SJSA1 (cell line): ENCODE results near the gene NISCH. TPM values are rescaled to one million over a fixed set of nuclear protein-coding genes. Genes with fewer than 3 reads are reported as not detected.

Experiments
- DNase-seq, 2 experiments: peaks; one replicate each; pipeline ENCODE4 v3.0.0-alpha.2; 2015 to 2020; ENCODE audit warnings: low spot score in 2 of 2, low read depth in 1 of 2
- H3K27ac ChIP-seq: fragments of 250-450 bp; sonication (Bioruptor Pico); 2 replicates; pipeline ENCODE4 v1.5.1; 2020; ENCODE audit warnings: mild to moderate bottlenecking, moderate library complexity
- H3K27me3 ChIP-seq: fragments of 250-450 bp; sonication (Bioruptor Pico); replicated peaks from 2 replicates; pipeline ENCODE4 v1.5.1; 2020; ENCODE audit warnings: mild to moderate bottlenecking, moderate library complexity
- H3K36me3 ChIP-seq: fragments of 250-450 bp; sonication (Bioruptor Pico); 2 replicates; pipeline ENCODE4 v1.5.1; 2020; ENCODE audit warnings: mild to moderate bottlenecking
- H3K4me1 ChIP-seq: fragments of 250-450 bp; sonication (Bioruptor Pico); replicated peaks from 2 replicates; pipeline ENCODE4 v1.6.1; 2021; ENCODE audit warnings: mild to moderate bottlenecking
- H3K4me3 ChIP-seq: fragments of 250-450 bp; sonication (Bioruptor Pico); 2 replicates; pipeline ENCODE4 v1.5.1; 2020; ENCODE audit warnings: mild to moderate bottlenecking
- H3K9me3 ChIP-seq: fragments of 250-450 bp; sonication (Bioruptor Pico); replicated peaks from 2 replicates; pipeline ENCODE4 v1.5.1; 2020; ENCODE audit warnings: mild to moderate bottlenecking
- total RNA-seq: library from RNA; depleted of rRNA; stranded (reverse); fragments of >200 nt; shearing (Covaris generic); gene quantifications from 2 replicates; pipeline ENCODE4 v1.2.3, GENCODE V29; 2014

Gene NISCH
- total RNA-seq, 1 experiment from 2014 or later, result 22.4 TPM

DNA sequence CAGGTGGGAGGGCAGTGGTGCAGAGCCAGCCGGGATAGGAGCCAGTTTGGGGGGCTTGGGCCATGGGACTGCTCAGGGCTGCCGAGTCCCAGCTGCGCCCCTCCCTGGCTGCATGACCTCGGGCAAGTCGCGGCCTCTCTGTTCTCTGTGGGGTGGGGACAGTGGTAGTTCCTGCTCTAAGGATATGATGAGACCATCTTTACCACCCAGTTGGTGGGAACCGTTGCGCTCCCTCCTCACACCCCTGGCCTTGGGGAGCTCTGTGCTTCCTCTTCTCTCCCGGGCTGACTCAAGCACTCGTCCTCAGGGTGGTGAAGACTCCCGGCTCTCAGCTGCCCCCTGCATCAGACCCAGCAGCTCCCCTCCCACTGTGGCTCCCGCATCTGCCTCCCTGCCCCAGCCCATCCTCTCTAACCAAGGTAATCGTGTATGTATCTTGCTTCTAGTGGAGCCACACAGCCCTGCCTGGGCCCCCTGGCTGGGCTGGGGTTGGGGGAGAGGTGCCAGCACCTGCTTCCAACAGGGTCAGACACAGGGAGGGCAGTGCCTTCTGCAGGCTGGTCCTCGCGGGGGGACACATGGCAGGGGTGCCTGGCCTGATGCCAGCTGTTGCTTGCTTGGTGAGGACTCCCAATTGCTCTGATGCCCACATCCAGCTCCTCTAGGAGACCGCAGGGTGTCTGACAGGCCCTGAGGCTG, 24.6 kb downstream of the NISCH start:
- no peak overlapping the region for H3K27ac ChIP-seq
- H3K36me3 ChIP-seq, result peaks cover 93% of the 10 kb centered on the region
- H3K27me3 ChIP-seq, result no peaks in the 10 kb centered on the region
- H3K4me1 ChIP-seq, result peaks cover 14% of the 10 kb centered on the region
- no peak overlapping the region for H3K4me3 ChIP-seq
- H3K9me3 ChIP-seq, result no peaks in the 10 kb centered on the region
- DNase-seq, result no peak

GRCh38 chr3:52480768-52481715, 25.6 kb downstream of the NISCH start:
- Histone ChIP-seq H3K27me3 (no peaks in the 10 kb centered on the region), H3K27ac (no peak overlapping the region), H3K9me3 (no peaks in the 10 kb centered on the region), H3K4me3 (no peak overlapping the region), H3K4me1 (peaks cover 14% of the 10 kb centered on the region), H3K36me3 (peaks cover 93% of the 10 kb centered on the region)
- no peak for DNase-seq

DNA sequence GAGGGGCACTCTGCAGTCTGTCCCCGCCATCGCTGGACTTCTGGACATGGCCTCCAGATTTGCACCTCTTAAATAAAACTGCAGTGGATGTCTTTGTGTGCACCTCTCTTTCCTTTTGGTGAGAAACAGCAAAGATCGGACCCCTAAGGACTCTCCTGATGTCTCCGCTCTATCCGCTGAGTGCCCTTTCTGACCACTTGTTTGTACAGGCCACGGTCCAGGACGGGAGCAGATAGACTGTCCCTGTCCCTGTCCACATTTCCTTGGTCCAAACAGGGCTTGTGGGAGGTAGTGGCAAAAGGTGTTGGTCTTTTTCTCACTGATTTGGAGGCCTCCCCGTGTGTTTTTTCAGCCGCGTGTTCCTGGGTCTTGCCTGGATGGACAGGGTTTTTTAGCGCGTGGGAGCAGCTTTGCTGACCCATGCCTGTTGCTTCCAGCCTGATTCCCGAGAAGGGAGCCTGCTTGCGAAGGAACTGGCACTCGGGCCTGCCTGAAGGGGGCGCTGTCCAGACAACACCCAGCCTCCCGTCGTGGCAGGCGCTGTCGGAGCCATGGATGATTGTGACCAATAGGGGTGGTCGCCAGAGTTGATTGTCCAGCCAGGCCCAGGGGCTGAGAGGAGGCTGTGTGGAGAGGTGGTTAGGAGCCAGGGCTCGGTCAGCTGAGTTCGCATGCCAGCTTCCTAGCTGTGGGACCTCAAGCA, 26.6 kb downstream of the NISCH start:
- Histone ChIP-seq H3K4me3 (no peak overlapping the region), H3K9me3 (no peaks in the 10 kb centered on the region), H3K4me1 (peaks cover 14% of the 10 kb centered on the region), H3K27ac (no peak overlapping the region), H3K27me3 (no peaks in the 10 kb centered on the region), H3K36me3 (peaks cover 92% of the 10 kb centered on the region)
- no peak for DNase-seq

DNA sequence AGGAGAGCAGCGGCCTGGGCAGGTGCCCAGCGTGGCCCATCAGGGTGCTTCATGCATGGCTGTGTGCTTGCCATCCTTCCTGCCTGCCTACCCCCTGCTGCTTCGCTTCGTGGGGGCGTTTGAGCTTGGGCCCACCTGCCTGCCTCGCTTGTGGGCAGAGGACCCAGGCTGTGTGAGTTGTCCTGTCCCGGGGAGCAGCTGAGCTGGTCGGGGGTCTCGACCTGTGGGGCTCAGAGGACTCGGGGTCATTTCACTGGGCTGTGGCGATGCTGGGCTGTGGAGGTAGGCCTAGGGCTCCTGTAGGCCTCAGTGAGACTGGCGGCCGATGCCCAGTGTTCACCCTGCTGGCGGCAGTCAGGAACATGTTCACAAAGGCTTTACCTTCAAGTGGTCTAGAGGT, 27.7 kb downstream of the NISCH start:
- Histone ChIP-seq H3K4me1 (peaks cover 14% of the 10 kb centered on the region), H3K36me3 (peaks cover 92% of the 10 kb centered on the region), H3K9me3 (no peaks in the 10 kb centered on the region), H3K27me3 (no peaks in the 10 kb centered on the region), H3K27ac (no peak overlapping the region), H3K4me3 (no peak overlapping the region)
- no peak for DNase-seq

GRCh38 chr3:52483577-52484381, 28.4 kb downstream of the NISCH start:
- no peaks in the 10 kb centered on the region for H3K27me3 ChIP-seq
- no peak overlapping the region for H3K4me3 ChIP-seq
- peaks cover 14% of the 10 kb centered on the region for H3K4me1 ChIP-seq
- no peaks in the 10 kb centered on the region for H3K9me3 ChIP-seq
- H3K27ac ChIP-seq, result no peak overlapping the region
- H3K36me3 ChIP-seq, result peaks cover 89% of the 10 kb centered on the region
- DNase-seq, result peak in 1 of 2 experiments; percentile 47

GRCh38 chr3:52484680-52485461, 29.5 kb downstream of the NISCH start:
- Histone ChIP-seq H3K9me3 (no peaks in the 10 kb centered on the region), H3K4me3 (no peak overlapping the region), H3K27ac (no peak overlapping the region), H3K4me1 (peaks cover 14% of the 10 kb centered on the region), H3K36me3 (peaks cover 89% of the 10 kb centered on the region), H3K27me3 (no peaks in the 10 kb centered on the region)
- no peak for DNase-seq

DNA sequence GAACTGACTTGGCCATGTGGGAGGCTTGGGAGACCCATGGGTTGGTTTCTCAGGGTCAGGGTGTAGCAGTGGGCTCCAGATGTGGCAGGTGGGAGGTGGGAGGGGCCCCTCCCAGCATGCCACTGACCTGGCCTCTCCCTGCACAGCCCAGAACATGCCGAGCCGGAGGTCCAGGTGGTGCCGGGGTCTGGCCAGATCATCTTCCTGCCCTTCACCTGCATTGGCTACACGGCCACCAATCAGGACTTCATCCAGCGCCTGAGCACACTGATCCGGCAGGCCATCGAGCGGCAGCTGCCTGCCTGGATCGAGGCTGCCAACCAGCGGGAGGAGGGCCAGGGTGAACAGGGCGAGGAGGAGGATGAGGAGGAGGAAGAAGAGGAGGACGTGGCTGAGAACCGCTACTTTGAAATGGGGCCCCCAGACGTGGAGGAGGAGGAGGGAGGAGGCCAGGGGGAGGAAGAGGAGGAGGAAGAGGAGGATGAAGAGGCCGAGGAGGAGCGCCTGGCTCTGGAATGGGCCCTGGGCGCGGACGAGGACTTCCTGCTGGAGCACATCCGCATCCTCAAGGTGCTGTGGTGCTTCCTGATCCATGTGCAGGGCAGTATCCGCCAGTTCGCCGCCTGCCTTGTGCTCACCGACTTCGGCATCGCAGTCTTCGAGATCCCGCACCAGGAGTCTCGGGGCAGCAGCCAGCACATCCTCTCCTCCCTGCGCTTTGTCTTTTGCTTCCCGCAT, 31.8 kb downstream of the NISCH start:
- Histone ChIP-seq H3K27me3 (no peaks in the 10 kb centered on the region), H3K27ac (no peak overlapping the region), H3K36me3 (peaks cover 89% of the 10 kb centered on the region), H3K9me3 (no peaks in the 10 kb centered on the region), H3K4me1 (peaks cover 14% of the 10 kb centered on the region), H3K4me3 (no peak overlapping the region)
- DNase-seq, result no peak

- H3K36me3 ChIP-seq, result peaks cover 87% of the 10 kb centered on the region
Observed at GRCh38 chr3:52487788-52488691, 32.6 kb downstream of the NISCH start.

DNA sequence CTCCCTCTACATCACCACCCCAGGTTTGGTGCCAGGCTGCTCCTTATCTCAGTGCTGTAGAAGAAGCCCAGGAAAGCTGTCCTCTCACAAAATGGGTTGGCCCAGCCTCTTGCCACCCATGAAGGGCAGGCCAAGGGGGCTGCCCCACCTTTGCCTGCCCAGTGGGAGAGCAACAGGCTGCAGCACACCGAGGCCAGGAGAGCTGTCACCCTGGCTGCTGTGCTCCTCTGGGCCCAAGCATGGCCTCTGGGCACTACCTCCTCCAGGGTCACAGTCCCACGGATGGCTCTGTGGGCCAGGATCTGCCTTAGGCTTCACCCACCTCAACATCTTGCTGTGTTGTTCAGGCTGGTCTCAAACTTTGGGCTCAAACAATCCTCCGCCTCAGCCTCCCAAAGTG, 33.3 kb downstream of the NISCH start:
- H3K4me3 ChIP-seq, result no peak overlapping the region
- no peak overlapping the region for H3K27ac ChIP-seq
- DNase-seq, result no peak
- peaks cover 80% of the 10 kb centered on the region for H3K36me3 ChIP-seq
- H3K27me3 ChIP-seq, result no peaks in the 10 kb centered on the region
- H3K4me1 ChIP-seq, result peaks cover 4% of the 10 kb centered on the region
- no peaks in the 10 kb centered on the region for H3K9me3 ChIP-seq

More at GRCh38 chr3:52487788-52488691, 32.6 kb downstream of the NISCH start:
- no peak for DNase-seq
- H3K27me3 ChIP-seq, result no peaks in the 10 kb centered on the region
- H3K4me1 ChIP-seq, result peaks cover 11% of the 10 kb centered on the region
- H3K27ac ChIP-seq, result no peak overlapping the region
- H3K4me3 ChIP-seq, result no peak overlapping the region
- H3K9me3 ChIP-seq, result no peaks in the 10 kb centered on the region

DNA sequence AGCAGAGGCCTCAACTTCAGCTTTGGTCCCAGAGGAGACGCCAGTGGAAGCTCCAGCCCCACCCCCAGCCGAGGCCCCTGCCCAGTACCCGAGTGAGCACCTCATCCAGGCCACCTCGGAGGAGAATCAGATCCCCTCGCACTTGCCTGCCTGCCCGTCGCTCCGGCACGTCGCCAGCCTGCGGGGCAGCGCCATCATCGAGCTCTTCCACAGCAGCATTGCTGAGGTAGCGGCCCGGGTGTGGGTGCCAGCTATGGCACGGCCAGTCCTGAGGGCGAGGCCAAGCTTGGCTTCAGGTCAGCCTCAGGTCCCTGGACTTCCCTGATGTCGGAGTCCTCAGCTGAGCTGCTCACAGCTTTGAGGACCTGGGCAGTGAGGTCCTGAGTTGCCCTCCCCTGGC, 34.0 kb downstream of the NISCH start:
- H3K4me1 ChIP-seq, result no peaks in the 10 kb centered on the region
- DNase-seq, result no peak
- no peaks in the 10 kb centered on the region for H3K27me3 ChIP-seq
- H3K9me3 ChIP-seq, result no peaks in the 10 kb centered on the region
- no peak overlapping the region for H3K4me3 ChIP-seq
- H3K36me3 ChIP-seq, result peaks cover 80% of the 10 kb centered on the region
- no peak overlapping the region for H3K27ac ChIP-seq
